H1 (cell line): ENCODE measurements around the gene MAP4K1. TPM values are rescaled to one million over a fixed set of nuclear protein-coding genes. Genes with fewer than 3 reads are reported as not detected.

Experiments
- ATF2 ChIP-seq: IDR thresholded peaks from 2 replicates; pipeline ENCODE4 v1.6.1; 2012; ENCODE audit warnings: low read length, inconsistent platforms
- CHD7 ChIP-seq: fragments of 300-600 bp; sonication (generic); IDR thresholded peaks from 2 replicates; pipeline ENCODE4 v1.7.1; 2012; ENCODE audit warnings: low read length, moderate library complexity, mild to moderate bottlenecking, inconsistent platforms; ENCODE audit not compliant: insufficient replicate concordance
- CREB1 ChIP-seq: IDR thresholded peaks from 2 replicates; pipeline ENCODE4 v1.6.1; 2012; ENCODE audit warnings: inconsistent platforms
- EZH2 ChIP-seq: fragments of 200-600 bp; sonication (generic); IDR thresholded peaks from 2 replicates; pipeline ENCODE4 v1.7.1; 2012; ENCODE audit warnings: low read depth, mild to moderate bottlenecking, moderate library complexity, low read length, inconsistent platforms; ENCODE audit not compliant: severe bottlenecking
- JUN ChIP-seq: IDR thresholded peaks from 2 replicates; pipeline ENCODE4 v1.6.1; 2011; ENCODE audit warnings: low read depth, mild to moderate bottlenecking, improper control_type of control experiment, low read length
- RAD21 ChIP-seq, 2 experiments: IDR thresholded peaks in 1 of 2; conservative IDR thresholded peaks in 1 of 2; 2 replicates each; pipeline ENCODE4 v1.6.1; 2011; ENCODE audit warnings: low read depth in 2 of 2, low read length in 2 of 2, improper control_type of control experiment in 1 of 2, inconsistent platforms in 1 of 2, mild to moderate bottlenecking in 1 of 2, moderate library complexity in 1 of 2
- SIX5 ChIP-seq: IDR thresholded peaks from 2 replicates; pipeline ENCODE4 v1.6.1; 2011; ENCODE audit warnings: mild to moderate bottlenecking, low read depth, low read length
- TBP ChIP-seq: IDR thresholded peaks from 2 replicates; pipeline ENCODE4 v1.6.1; 2011; ENCODE audit warnings: low read depth, low read length, improper control_type of control experiment
- YY1 ChIP-seq: IDR thresholded peaks from 2 replicates; pipeline ENCODE4 v1.6.1; 2011; ENCODE audit warnings: low read depth, mild to moderate bottlenecking, low read length
- polyA plus RNA-seq, 7 experiments: library from polyadenylated mRNA; depleted of rRNA in 3 of 7; stranded (reverse) in 5 of 7; unstranded in 2 of 7; fragments of >200 nt in 5 of 7; fragments of 200-250 nt in 2 of 7; gene quantifications; 1 replicate in 5 of 7; 2 replicates in 1 of 7; 4 replicates in 1 of 7; pipeline versions ENCODE4 v1.2.1 to v1.2.3, GENCODE V29; 2011 to 2013; ENCODE audit warnings: missing spikeins in 2 of 7, mixed read lengths in 2 of 7
- total RNA-seq: library from RNA; stranded (reverse); fragmentation: NEBNext Ultra II Directional; extraction: Animal tissue kit (Norgen Biotek cat#: 25700); gene quantifications from 2 replicates; pipeline ENCODE4 v1.2.1, GENCODE V29; 2021

Gene MAP4K1
- total and polyA plus RNA-seq, 2 of the 8 experiments (the other 6 are each of a cell fraction or from before 2014, with no cell fraction given), result 9.0 to 10.4 TPM

DNA sequence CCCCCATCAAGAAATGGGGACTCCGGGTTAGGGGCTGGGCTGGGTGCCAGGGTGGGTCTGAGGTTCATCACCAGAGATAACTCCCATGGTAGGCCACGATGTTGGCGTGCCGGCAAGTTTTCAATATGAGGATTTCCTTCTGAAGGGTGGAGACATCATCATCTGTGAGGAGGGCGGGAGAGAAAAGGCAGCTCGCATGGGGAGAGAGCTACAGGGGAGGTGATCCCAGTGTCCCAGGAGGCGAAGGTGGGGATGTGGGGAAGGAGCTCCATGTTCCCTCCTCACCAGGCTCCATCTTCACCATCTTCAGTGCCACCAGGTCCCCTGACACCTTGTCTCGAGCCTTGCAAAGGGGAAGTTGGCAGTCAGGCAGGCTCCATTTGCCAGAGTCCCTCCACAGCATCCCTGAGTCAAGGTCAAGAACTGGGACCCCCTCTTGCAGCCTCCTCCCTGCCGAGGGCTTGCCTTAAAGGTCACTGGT, 430 bp downstream of the MAP4K1 start (continued):
- TF ChIP-seq CHD7 (no peak), TBP (no peak), EZH2 (no peak), ATF2 (no peak), JUN (no peak), SIX5 (no peak), YY1 (no peak), RAD21 (IDR thresholded peaks at IDR 0.05 in 1 of 2, conservative IDR thresholded peaks at IDR 0.05 in 1 of 2; ENCODE audit: low read depth in 2 of 2, low read length in 2 of 2) (no peak), CREB1 (no peak)
- TF ChIP-seq, all 59 proteins: peak for 0
